Uterus (tissue), 4 donors: ENCODE results near the gene IRX4. TPM values are rescaled to one million over a fixed set of nuclear protein-coding genes. Genes with fewer than 3 reads are reported as not detected.

Experiments
- DNase-seq, 2 donors: peaks; one replicate each; pipeline ENCODE4 v3.0.0-alpha.2; 2019 to 2020
- H3K27ac ChIP-seq, 2 donors: fragments of 200-600 bp; sonication (generic); 1 replicate in 1 of 2; 2 replicates in 1 of 2; pipeline ENCODE4 v1.5.1; 2016 to 2018
- H3K27me3 ChIP-seq, 2 donors: fragments of 200-600 bp; sonication (generic); one replicate each; pipeline ENCODE4 v1.5.1; 2018 to 2019; ENCODE audit warnings: control low read depth in 1 of 2
- H3K36me3 ChIP-seq, 2 donors: fragments of 200-600 bp; sonication (generic); one replicate each; pipeline ENCODE4 v1.5.1; 2019; ENCODE audit warnings: control low read depth in 1 of 2
- H3K4me1 ChIP-seq, 2 donors: fragments of 200-600 bp; sonication (generic); one replicate each; pipeline ENCODE4 v1.5.1; 2018 to 2019; ENCODE audit warnings: control low read depth in 1 of 2
- H3K4me3 ChIP-seq, 2 donors: fragments of 200-600 bp; sonication (generic); 1 replicate in 1 of 2; 2 replicates in 1 of 2; pipeline ENCODE4 v1.5.1; 2018 to 2019; ENCODE audit warnings: mild to moderate bottlenecking in 1 of 2
- H3K9me3 ChIP-seq, 2 donors: fragments of 200-600 bp; sonication (generic); one replicate each; pipeline ENCODE4 v1.5.1; 2019; ENCODE audit warnings: control low read depth in 1 of 2
- CTCF ChIP-seq, 4 experiments: fragments of 200-600 bp in 2 of 4; fragments of 450-650 bp in 2 of 4; sonication (generic) in 2 of 4; IDR thresholded peaks; one replicate each; pipeline ENCODE4 v1.5.1; 2016 to 2019; ENCODE audit warnings: antibody characterized with exemption in 4 of 4, mild to moderate bottlenecking in 2 of 4, moderate library complexity in 1 of 4
- POLR2A ChIP-seq, 2 donors: fragments of 450-650 bp; IDR thresholded peaks; one replicate each; pipeline ENCODE4 v1.6.1; 2016; ENCODE audit warnings: antibody characterized with exemption in 2 of 2, mild to moderate bottlenecking in 1 of 2, moderate library complexity in 1 of 2
- intact Hi-C: fragments of 100-400 bp; cut with DNase I; formaldehyde crosslinking; loops from one replicate; pipeline ENCODE4 v1.15.1; 2023; ENCODE audit warnings: low total_unique reads
- total RNA-seq, 4 donors: library from RNA; depleted of rRNA in 3 of 4; stranded (reverse); fragments of >200 nt in 3 of 4; gene quantifications; one replicate each; pipeline versions ENCODE4 v1.1.0 to v1.2.4, GENCODE V29; 2014 to 2023
- donor health status: DM: yes; HTN: yes; CAD: no.

The IRX4 gene
- total RNA-seq, 4 donors from 2014 or later: not detected

- no peak for DNase-seq
- Histone ChIP-seq H3K36me3 (no peaks in the 10 kb centered on the region), H3K4me1 (no peaks in the 10 kb centered on the region), H3K9me3 (no peaks in the 10 kb centered on the region), H3K4me3 (no peak overlapping the region), H3K27me3 (no peaks in the 10 kb centered on the region), H3K27ac (no peak overlapping the region)
- intact Hi-C loops: no loop called here
- TF ChIP-seq POLR2A (IDR thresholded peaks at IDR 0.05) (no peak), CTCF (IDR thresholded peaks at IDR 0.05) (no peak)
These were observed 30.3 kb upstream of the IRX4 start for GRCh38 chr5:1912951-1913565.

- H3K9me3 ChIP-seq: no peaks in the 10 kb centered on the region
- H3K27ac ChIP-seq: no peak overlapping the region
- intact Hi-C loops: no loop called here
- no peak for TF ChIP-seq CTCF (IDR thresholded peaks at IDR 0.05)
- TF ChIP-seq POLR2A (IDR thresholded peaks at IDR 0.05): no peak
- DNase-seq: no peak
- no peaks in the 10 kb centered on the region for H3K36me3 ChIP-seq
- no peaks in the 10 kb centered on the region for H3K27me3 ChIP-seq
- H3K4me3 ChIP-seq: no peak overlapping the region
- H3K4me1 ChIP-seq: no peaks in the 10 kb centered on the region
These were observed 29.1 kb upstream of the IRX4 start for GRCh38 chr5:1911773-1912235.

- Histone ChIP-seq H3K27ac (no peak overlapping the region), H3K9me3 (no peaks in the 10 kb centered on the region), H3K36me3 (no peaks in the 10 kb centered on the region), H3K4me3 (no peak overlapping the region), H3K4me1 (no peaks in the 10 kb centered on the region), H3K27me3 (no peaks in the 10 kb centered on the region)
- intact Hi-C loops: no loop called here
- TF ChIP-seq POLR2A (IDR thresholded peaks at IDR 0.05) (no peak), CTCF (IDR thresholded peaks at IDR 0.05) (no peak)
- DNase-seq: no peak
These were observed 28.4 kb upstream of the IRX4 start for GRCh38 chr5:1910861-1911772.

GRCh38 chr5:1910081-1910760 is 27.5 kb upstream of the IRX4 start:
- DNase-seq: no peak
- H3K36me3 ChIP-seq: no peaks in the 10 kb centered on the region
- H3K4me1 ChIP-seq: no peaks in the 10 kb centered on the region
- no peak overlapping the region for H3K27ac ChIP-seq
- H3K9me3 ChIP-seq: no peaks in the 10 kb centered on the region
- TF ChIP-seq CTCF (IDR thresholded peaks at IDR 0.05) (no peak), POLR2A (IDR thresholded peaks at IDR 0.05) (no peak)
- H3K27me3 ChIP-seq: no peaks in the 10 kb centered on the region
- H3K4me3 ChIP-seq: no peak overlapping the region
- intact Hi-C loops: no loop called here
